NB4 (cell line): ENCODE results near the gene TLCD2.

Experiments
- DNase-seq: peaks from one replicate; pipeline ENCODE4 v3.0.0; 2010; ENCODE audit warnings: low read depth
- H3K4me3 ChIP-seq: one replicate; pipeline ENCODE4 v1.5.1; 2011; ENCODE audit warnings: mild to moderate bottlenecking, low read depth, low read length, moderate library complexity
- MYC ChIP-seq: IDR thresholded peaks from 2 replicates; pipeline ENCODE4 v1.6.1; 2011; ENCODE audit warnings: low read depth, low read length
- POLR2A ChIP-seq: IDR thresholded peaks from 2 replicates; pipeline ENCODE4 v1.6.1; 2011; ENCODE audit warnings: mild to moderate bottlenecking; ENCODE audit not compliant: insufficient read length; ENCODE audit errors: extremely low read depth
- TF ChIP-seq, protein P1 (sequence below): IDR thresholded peaks from one replicate; pipeline ENCODE4 v1.5.1; 2012; ENCODE audit warnings: low read depth, low read length
- TF ChIP-seq, protein P2 (sequence below): IDR thresholded peaks from 2 replicates; pipeline ENCODE4 v1.6.1; 2011; ENCODE audit warnings: low read depth, low read length

The TLCD2 gene

DNA sequence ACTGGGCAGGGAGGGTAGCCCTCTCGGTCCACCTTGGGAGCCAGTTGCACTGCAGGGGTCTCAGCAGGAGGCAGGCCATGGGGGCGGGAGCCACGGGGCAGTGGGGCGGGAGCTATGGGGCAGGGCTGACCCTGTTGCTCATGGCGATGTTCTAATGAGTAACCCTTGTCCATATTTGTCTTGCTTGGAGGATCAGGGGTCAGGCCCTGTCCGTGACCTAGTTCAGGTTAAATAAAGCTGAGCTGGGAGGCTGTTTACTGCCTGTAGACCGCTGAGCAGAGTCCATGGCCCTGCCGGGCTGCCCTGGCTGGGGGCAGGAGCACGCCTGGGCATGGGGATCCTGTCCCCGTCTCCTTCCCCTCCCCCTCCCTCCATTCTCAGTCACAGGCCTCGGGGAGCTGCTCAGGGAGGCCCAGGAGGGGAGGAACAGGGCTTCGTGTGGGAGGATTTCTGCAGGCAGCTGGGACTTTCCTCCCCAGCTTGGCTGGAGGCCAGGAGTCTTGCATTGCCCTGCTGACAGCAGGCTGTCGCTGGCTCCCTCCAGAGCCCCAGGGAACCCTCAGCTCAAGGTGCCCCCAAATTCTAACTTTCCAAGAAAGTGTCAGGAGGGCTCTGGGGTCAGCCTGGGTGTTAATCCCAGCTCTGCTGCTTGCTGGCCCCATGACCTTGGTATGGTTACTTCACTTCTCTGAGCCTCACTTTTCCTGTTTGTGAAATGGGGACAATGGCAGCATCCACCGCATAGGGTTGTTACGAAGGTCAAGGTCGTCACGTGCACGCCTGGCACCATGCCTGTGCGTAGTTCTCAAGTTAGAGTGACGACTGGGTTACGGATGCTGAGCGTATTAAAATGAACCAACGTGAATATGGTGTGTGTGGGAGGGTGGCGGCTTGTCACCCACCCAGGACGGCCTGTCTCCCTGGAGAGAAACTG lies 26.4 kb upstream of the TLCD2 start:
- no peak overlapping the region for H3K4me3 ChIP-seq
- peak; percentile 81 for DNase-seq
- TF ChIP-seq, protein P1, sequence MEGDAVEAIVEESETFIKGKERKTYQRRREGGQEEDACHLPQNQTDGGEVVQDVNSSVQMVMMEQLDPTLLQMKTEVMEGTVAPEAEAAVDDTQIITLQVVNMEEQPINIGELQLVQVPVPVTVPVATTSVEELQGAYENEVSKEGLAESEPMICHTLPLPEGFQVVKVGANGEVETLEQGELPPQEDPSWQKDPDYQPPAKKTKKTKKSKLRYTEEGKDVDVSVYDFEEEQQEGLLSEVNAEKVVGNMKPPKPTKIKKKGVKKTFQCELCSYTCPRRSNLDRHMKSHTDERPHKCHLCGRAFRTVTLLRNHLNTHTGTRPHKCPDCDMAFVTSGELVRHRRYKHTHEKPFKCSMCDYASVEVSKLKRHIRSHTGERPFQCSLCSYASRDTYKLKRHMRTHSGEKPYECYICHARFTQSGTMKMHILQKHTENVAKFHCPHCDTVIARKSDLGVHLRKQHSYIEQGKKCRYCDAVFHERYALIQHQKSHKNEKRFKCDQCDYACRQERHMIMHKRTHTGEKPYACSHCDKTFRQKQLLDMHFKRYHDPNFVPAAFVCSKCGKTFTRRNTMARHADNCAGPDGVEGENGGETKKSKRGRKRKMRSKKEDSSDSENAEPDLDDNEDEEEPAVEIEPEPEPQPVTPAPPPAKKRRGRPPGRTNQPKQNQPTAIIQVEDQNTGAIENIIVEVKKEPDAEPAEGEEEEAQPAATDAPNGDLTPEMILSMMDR: no peak
- TF ChIP-seq, protein P2, sequence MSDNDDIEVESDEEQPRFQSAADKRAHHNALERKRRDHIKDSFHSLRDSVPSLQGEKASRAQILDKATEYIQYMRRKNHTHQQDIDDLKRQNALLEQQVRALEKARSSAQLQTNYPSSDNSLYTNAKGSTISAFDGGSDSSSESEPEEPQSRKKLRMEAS: no peak
- TF ChIP-seq MYC (no peak), POLR2A (no peak)

DNA sequence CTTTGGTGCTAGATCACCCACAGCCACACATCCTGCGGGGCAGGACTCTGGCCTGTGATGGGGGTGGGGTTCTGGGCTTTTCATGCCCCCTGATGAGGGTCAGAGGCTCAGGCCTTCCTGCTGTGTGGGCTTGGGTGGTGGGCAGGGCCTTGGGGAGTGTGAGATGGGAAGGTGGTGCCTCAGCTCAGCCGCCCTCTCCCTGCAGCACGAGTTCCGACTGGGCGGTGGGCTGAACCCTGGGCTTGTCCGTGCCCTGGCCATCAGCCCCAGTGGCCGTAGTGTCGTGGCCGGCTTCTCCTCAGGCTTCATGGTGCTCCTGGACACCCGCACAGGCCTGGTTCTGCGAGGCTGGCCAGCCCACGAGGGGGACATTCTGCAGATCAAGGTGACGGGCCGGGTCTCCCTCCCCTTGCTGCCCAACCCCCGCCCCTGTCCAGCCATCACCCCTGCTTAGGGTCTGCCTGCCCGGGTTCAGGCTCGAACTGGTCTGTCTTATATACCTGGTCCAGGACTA lies 25.7 kb upstream of the TLCD2 start:
- no peak overlapping the region for H3K4me3 ChIP-seq
- TF ChIP-seq MYC (no peak), POLR2A (no peak)
- TF ChIP-seq, protein P2: no peak
- TF ChIP-seq, protein P1: no peak
- DNase-seq: no peak

GRCh38 chr17:1735418-1735817 lies 25.2 kb upstream of the TLCD2 start:
- TF ChIP-seq, protein P1: no peak
- TF ChIP-seq, protein P2: no peak
- no peak for TF ChIP-seq MYC
- no peak for TF ChIP-seq POLR2A
- no peak overlapping the region for H3K4me3 ChIP-seq
- DNase-seq: no peak

- no peak overlapping the region for H3K4me3 ChIP-seq
- no peak for DNase-seq
- no peak for TF ChIP-seq POLR2A
- TF ChIP-seq, protein P2: no peak
- no peak for TF ChIP-seq MYC
- TF ChIP-seq, protein P1: no peak
These were observed 23.6 kb upstream of the TLCD2 start for GRCh38 chr17:1733759-1734158.

GRCh38 chr17:1732833-1733321 lies 22.7 kb upstream of the TLCD2 start:
- TF ChIP-seq POLR2A (no peak), MYC (no peak)
- TF ChIP-seq, protein P1: no peak
- TF ChIP-seq, protein P2: no peak
- no peak overlapping the region for H3K4me3 ChIP-seq
- DNase-seq: peak; percentile 20
